ENCODE measurements around the gene LSAMP.

The LSAMP gene

DNA sequence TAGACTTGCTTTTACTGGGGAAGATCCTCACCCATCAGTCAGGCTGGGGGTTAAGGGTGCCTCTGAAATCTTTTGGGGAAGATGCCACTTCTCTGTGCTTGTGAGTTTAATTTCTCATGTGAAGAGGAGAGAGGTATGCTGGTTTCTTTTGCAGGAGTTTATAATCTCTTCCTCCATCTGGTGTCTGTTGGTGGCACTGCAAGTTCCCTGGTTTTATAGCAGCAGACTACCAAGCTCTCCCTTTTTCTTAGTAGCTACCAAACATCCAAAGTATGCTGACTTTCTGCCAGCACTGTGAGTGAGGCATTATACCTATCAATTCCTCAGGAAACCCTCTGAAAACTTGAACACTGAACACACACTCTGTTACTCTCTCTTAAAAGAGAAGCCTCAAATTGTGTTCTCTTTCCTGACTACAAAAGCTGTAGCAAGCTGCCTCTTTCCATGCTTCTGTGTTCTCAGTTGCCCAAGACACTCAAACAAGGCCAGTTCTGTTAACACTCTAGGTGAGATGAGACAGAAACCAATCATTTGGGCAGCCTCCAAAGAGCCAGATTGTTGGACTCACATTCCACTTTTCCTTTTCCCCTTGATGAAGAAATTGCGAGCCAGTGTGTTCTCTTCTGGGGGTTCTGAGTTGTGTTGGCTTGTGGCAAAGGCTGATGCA, 522.5 kb downstream of the LSAMP start:
- H3K9me3 ChIP-seq (ENCODE audit: insufficient read depth, low read depth, low read length): no peaks in the 10 kb centered on the region
- H3K14ac ChIP-seq (ENCODE audit: low read length): no peak overlapping the region
- no peak overlapping the region for H2BK12ac ChIP-seq (ENCODE audit: low read length)
- no peaks in the 10 kb centered on the region for H3K27me3 ChIP-seq (ENCODE audit: insufficient read depth, low read length)
- no peak overlapping the region for H4K91ac ChIP-seq (ENCODE audit: low read depth, low read length)
- no peaks in the 10 kb centered on the region for H3K36me3 ChIP-seq (ENCODE audit: control insufficient read depth in 1 of 2, insufficient read depth in 2 of 2, low read length in 2 of 2)
- no peaks in the 10 kb centered on the region for H3K4me1 ChIP-seq (ENCODE audit: control insufficient read depth in 1 of 2, insufficient read depth in 2 of 2, low read length in 2 of 2)
- no peak overlapping the region for H3K9ac ChIP-seq (ENCODE audit: low read length)
- no peaks in the 10 kb centered on the region for H3K79me2 ChIP-seq (ENCODE audit: control insufficient read depth, insufficient read depth, low read length, poor library complexity)
- no CpG with 5 or more reads among the region's 1 CpG for WGBS (ENCODE audit: extremely low coverage, insufficient coverage, insufficient read length)
- H2BK120ac ChIP-seq (ENCODE audit: insufficient read depth, low read length, poor library complexity): no peak overlapping the region
- no peak overlapping the region for H4K12ac ChIP-seq (ENCODE audit: low read depth, low read length)
- no peak overlapping the region for H3K23ac ChIP-seq (ENCODE audit: low read length)
- peak in 1 of 2 donors; percentile 29 for DNase-seq
- H3K79me1 ChIP-seq (ENCODE audit: low read length): no peaks in the 10 kb centered on the region
- no peak overlapping the region for H3K4me3 ChIP-seq (ENCODE audit: low read depth, low read length)
- no peak overlapping the region for H3K4ac ChIP-seq (ENCODE audit: low read depth, low read length)
- H3K18ac ChIP-seq (ENCODE audit: low read length): no peak overlapping the region
- no peak overlapping the region for H3K4me2 ChIP-seq (ENCODE audit: low read length)
- no peak overlapping the region for H3K27ac ChIP-seq (ENCODE audit: low read depth, low read length)
- H2BK5ac ChIP-seq (ENCODE audit: low read depth, low read length, poor library complexity): no peak overlapping the region
- H2AFZ ChIP-seq (ENCODE audit: insufficient read depth, low read length, poor library complexity): no peak overlapping the region
- H4K8ac ChIP-seq (ENCODE audit: low read depth, low read length): no peak overlapping the region
- H2AK5ac ChIP-seq (ENCODE audit: low read length): no peak overlapping the region

DNA sequence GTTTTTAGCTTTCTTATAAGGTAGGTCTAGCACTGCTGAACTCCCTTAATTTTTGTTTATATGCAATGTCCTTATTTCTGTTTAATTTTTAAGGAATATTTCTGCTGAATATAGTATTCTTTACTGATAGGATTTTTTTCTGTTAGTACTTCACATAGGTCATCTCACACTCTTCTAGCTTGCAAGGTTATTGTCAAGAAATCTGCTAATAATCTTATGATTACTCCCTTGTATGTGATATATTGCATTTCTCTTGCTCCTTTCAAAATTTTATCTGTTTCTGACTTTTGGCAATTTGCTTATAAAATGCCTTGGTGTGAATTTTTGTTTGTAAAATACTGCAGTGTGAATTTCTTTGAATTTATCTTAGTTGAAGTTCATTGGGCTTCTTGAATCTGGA, 523.6 kb downstream of the LSAMP start:
- no peak overlapping the region for H2AK5ac ChIP-seq (ENCODE audit: low read length)
- no peak overlapping the region for H2BK120ac ChIP-seq (ENCODE audit: insufficient read depth, low read length, poor library complexity)
- H3K27ac ChIP-seq (ENCODE audit: low read depth, low read length): no peak overlapping the region
- H4K8ac ChIP-seq (ENCODE audit: low read depth, low read length): no peak overlapping the region
- H3K79me2 ChIP-seq (ENCODE audit: control insufficient read depth, insufficient read depth, low read length, poor library complexity): no peaks in the 10 kb centered on the region
- no peaks in the 10 kb centered on the region for H3K4me1 ChIP-seq (ENCODE audit: control insufficient read depth in 1 of 2, insufficient read depth in 2 of 2, low read length in 2 of 2)
- no peak overlapping the region for H2AFZ ChIP-seq (ENCODE audit: insufficient read depth, low read length, poor library complexity)
- H3K36me3 ChIP-seq (ENCODE audit: control insufficient read depth in 1 of 2, insufficient read depth in 2 of 2, low read length in 2 of 2): no peaks in the 10 kb centered on the region
- no peak overlapping the region for H3K4me3 ChIP-seq (ENCODE audit: low read depth, low read length)
- no peak overlapping the region for H4K12ac ChIP-seq (ENCODE audit: low read depth, low read length)
- H2BK12ac ChIP-seq (ENCODE audit: low read length): no peak overlapping the region
- no peak overlapping the region for H3K4me2 ChIP-seq (ENCODE audit: low read length)
- no peak overlapping the region for H3K14ac ChIP-seq (ENCODE audit: low read length)
- no peak for DNase-seq
- H3K79me1 ChIP-seq (ENCODE audit: low read length): no peaks in the 10 kb centered on the region
- no peak overlapping the region for H3K4ac ChIP-seq (ENCODE audit: low read depth, low read length)
- H3K27me3 ChIP-seq (ENCODE audit: insufficient read depth, low read length): no peaks in the 10 kb centered on the region
- no peak overlapping the region for H3K18ac ChIP-seq (ENCODE audit: low read length)
- no peak overlapping the region for H3K23ac ChIP-seq (ENCODE audit: low read length)
- H2BK5ac ChIP-seq (ENCODE audit: low read depth, low read length, poor library complexity): no peak overlapping the region
- H4K91ac ChIP-seq (ENCODE audit: low read depth, low read length): no peak overlapping the region
- H3K9ac ChIP-seq (ENCODE audit: low read length): no peak overlapping the region
- H3K9me3 ChIP-seq (ENCODE audit: insufficient read depth, low read depth, low read length): no peaks in the 10 kb centered on the region

DNA sequence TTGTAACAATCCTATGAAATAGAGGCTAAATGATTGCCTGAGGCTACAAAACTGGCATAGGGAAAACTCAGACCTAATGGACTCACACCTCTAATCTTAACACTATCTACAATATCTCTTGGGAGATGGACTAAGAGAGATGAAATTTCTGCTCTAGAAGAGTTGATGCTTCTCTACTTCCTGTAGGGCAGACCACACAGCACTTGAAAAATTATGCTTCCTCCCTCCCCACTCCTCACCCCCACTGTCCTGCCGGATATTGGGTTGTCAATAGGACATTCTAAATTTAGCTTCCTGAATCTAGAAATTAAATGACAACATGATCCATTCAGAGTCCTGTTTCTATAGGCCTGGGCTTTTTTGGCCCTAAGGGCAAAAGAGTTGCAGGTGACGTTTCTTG, 526.4 kb downstream of the LSAMP start:
- Histone ChIP-seq H3K9me3 (ENCODE audit: insufficient read depth, low read depth, low read length) (no peaks in the 10 kb centered on the region), H3K27ac (ENCODE audit: low read depth, low read length) (no peak overlapping the region), H3K4ac (ENCODE audit: low read depth, low read length) (no peak overlapping the region), H3K14ac (ENCODE audit: low read length) (no peak overlapping the region), H3K79me2 (ENCODE audit: control insufficient read depth, insufficient read depth, low read length, poor library complexity) (no peaks in the 10 kb centered on the region), H2AK5ac (ENCODE audit: low read length) (no peak overlapping the region), H2BK5ac (ENCODE audit: low read depth, low read length, poor library complexity) (no peak overlapping the region), H2BK120ac (ENCODE audit: insufficient read depth, low read length, poor library complexity) (no peak overlapping the region), H3K23ac (ENCODE audit: low read length) (no peak overlapping the region), H4K8ac (ENCODE audit: low read depth, low read length) (no peak overlapping the region), H3K79me1 (ENCODE audit: low read length) (no peaks in the 10 kb centered on the region), H3K18ac (ENCODE audit: low read length) (no peak overlapping the region), H4K12ac (ENCODE audit: low read depth, low read length) (no peak overlapping the region), H3K9ac (ENCODE audit: low read length) (no peak overlapping the region), H3K36me3 (ENCODE audit: control insufficient read depth in 1 of 2, insufficient read depth in 2 of 2, low read length in 2 of 2) (no peaks in the 10 kb centered on the region), H2AFZ (ENCODE audit: insufficient read depth, low read length, poor library complexity) (no peak overlapping the region), H4K91ac (ENCODE audit: low read depth, low read length) (no peak overlapping the region), H3K4me3 (ENCODE audit: low read depth, low read length) (no peak overlapping the region), H3K27me3 (ENCODE audit: insufficient read depth, low read length) (no peaks in the 10 kb centered on the region), H2BK12ac (ENCODE audit: low read length) (no peak overlapping the region), H3K4me1 (ENCODE audit: control insufficient read depth in 1 of 2, insufficient read depth in 2 of 2, low read length in 2 of 2) (peaks cover 0 to 4% of the 10 kb centered on the region in 2 experiments), H3K4me2 (ENCODE audit: low read length) (no peak overlapping the region)
- WGBS (ENCODE audit: extremely low coverage, insufficient coverage, insufficient read length): no CpG with 5 or more reads among the region's 2 CpGs
- DNase-seq: peak in 1 of 2 donors; percentile 38

DNA sequence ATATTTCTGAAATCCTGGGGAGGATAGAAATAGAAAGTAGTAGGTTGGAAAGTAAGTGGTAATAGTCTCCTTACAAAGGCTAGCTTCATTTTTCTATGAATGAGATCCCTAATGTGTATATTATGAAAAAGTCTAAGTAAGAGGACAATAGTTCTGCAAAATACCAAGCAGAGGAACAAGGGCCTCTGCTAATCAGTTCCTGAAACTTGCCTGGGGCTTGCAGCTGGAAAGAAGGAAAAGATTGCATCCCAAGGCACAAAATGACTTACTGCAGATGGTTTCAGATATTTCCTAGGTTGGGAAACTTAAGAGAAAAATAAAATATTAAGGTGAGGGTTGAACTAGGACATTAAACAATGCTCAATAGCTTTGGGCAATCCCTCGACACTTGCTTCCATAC, 528.4 kb downstream of the LSAMP start:
- Histone ChIP-seq H3K9me3 (ENCODE audit: insufficient read depth, low read depth, low read length) (no peaks in the 10 kb centered on the region), H2BK120ac (ENCODE audit: insufficient read depth, low read length, poor library complexity) (no peak overlapping the region), H4K12ac (ENCODE audit: low read depth, low read length) (no peak overlapping the region), H3K27ac (ENCODE audit: low read depth, low read length) (no peak overlapping the region), H2BK12ac (ENCODE audit: low read length) (no peak overlapping the region), H2AFZ (ENCODE audit: insufficient read depth, low read length, poor library complexity) (no peak overlapping the region), H2BK5ac (ENCODE audit: low read depth, low read length, poor library complexity) (no peak overlapping the region), H2AK5ac (ENCODE audit: low read length) (no peak overlapping the region), H3K4ac (ENCODE audit: low read depth, low read length) (no peak overlapping the region), H3K79me1 (ENCODE audit: low read length) (no peaks in the 10 kb centered on the region), H3K4me2 (ENCODE audit: low read length) (no peak overlapping the region), H3K79me2 (ENCODE audit: control insufficient read depth, insufficient read depth, low read length, poor library complexity) (no peaks in the 10 kb centered on the region), H3K18ac (ENCODE audit: low read length) (no peak overlapping the region), H3K4me3 (ENCODE audit: low read depth, low read length) (no peak overlapping the region), H3K36me3 (ENCODE audit: control insufficient read depth in 1 of 2, insufficient read depth in 2 of 2, low read length in 2 of 2) (no peaks in the 10 kb centered on the region), H4K8ac (ENCODE audit: low read depth, low read length) (no peak overlapping the region), H3K23ac (ENCODE audit: low read length) (no peak overlapping the region), H3K4me1 (ENCODE audit: control insufficient read depth in 1 of 2, insufficient read depth in 2 of 2, low read length in 2 of 2) (peaks cover 2 to 6% of the 10 kb centered on the region in 2 experiments), H4K91ac (ENCODE audit: low read depth, low read length) (no peak overlapping the region), H3K27me3 (ENCODE audit: insufficient read depth, low read length) (no peaks in the 10 kb centered on the region), H3K14ac (ENCODE audit: low read length) (no peak overlapping the region), H3K9ac (ENCODE audit: low read length) (no peak overlapping the region)
- WGBS (ENCODE audit: extremely low coverage, insufficient coverage, insufficient read length): no CpG with 5 or more reads among the region's 1 CpG
- peak; percentile 39 to 64 for DNase-seq

Measured in trophoblast cell (in vitro differentiated cells and primary cell).